ENCODE measurements around the gene USHBP1.

- TF ChIP-seq CTCF (IDR thresholded peaks at IDR 0.05): peak; percentile 15 to 46 (median 30)
- TF ChIP-seq POLR2A (IDR thresholded peaks at IDR 0.05): no peak
Measured at GRCh38 chr19:17235300-17235970, 29.1 kb downstream of the USHBP1 start.

Data from right lobe of liver (tissue), 4 donors.